ENCODE measurements around the gene FZR1.

DNA sequence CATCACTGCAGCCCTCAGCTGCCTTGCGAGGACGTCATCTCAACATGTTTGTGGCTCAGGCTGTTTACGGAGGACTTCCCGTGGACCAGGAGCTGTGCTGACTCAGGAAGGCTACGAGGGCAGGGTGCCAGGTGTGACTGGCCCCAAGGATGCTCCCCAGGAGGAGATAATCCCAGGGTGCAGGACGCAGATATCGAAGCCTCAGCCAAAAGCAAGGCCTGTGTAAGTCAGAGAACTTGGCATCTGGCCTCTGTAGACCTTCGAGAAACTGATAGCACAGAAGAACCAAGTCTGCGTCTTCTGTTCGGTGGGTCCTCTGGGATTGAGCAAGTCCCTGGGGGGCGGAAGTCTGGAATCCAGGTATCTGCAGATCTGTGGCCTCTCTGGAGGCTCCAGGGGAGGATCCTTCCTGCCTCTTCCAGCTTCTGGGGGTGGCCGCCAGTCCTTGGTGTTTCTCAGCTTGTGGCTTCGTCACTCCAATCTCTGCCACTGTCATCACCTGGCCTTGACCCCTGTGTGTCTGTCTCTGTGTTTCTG is 3.0 kb upstream of the FZR1 start:
- no peak for TF ChIP-seq HDAC2 (CRISPR knock-in tag; IDR thresholded peaks at IDR 0.05)
- no peak for TF ChIP-seq MYNN (CRISPR knock-in tag; IDR thresholded peaks at IDR 0.05; ENCODE audit: low read depth)
- no peak for TF ChIP-seq SMC3 (IDR thresholded peaks at IDR 0.05; ENCODE audit: low read length)
- TF ChIP-seq, protein P1, sequence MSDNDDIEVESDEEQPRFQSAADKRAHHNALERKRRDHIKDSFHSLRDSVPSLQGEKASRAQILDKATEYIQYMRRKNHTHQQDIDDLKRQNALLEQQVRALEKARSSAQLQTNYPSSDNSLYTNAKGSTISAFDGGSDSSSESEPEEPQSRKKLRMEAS (IDR thresholded peaks at IDR 0.05), result no peak
- TF ChIP-seq ARNT (IDR thresholded peaks at IDR 0.05), result no peak

All from HepG2 (cell line).